GM20000 (cell line): ENCODE data around the gene ATP2B2.
A peak's percentile ranks its signal among the peaks of the same experiment; 100 is the strongest.

Source experiments
- DNase-seq: peaks from one replicate; pipeline ENCODE4 v3.0.0; 2012; ENCODE audit warnings: low spot score
- TF ChIP-seq, protein P1 (sequence below): IDR thresholded peaks from 2 replicates; pipeline ENCODE4 v1.5.1; 2012; ENCODE audit warnings: mild to moderate bottlenecking, control low read depth; ENCODE audit errors: extremely low read depth, missing control alignments

The ATP2B2 gene

GRCh38 chr3:10306156-10306555, 199.2 kb downstream of the ATP2B2 start:
- TF ChIP-seq, protein P1, sequence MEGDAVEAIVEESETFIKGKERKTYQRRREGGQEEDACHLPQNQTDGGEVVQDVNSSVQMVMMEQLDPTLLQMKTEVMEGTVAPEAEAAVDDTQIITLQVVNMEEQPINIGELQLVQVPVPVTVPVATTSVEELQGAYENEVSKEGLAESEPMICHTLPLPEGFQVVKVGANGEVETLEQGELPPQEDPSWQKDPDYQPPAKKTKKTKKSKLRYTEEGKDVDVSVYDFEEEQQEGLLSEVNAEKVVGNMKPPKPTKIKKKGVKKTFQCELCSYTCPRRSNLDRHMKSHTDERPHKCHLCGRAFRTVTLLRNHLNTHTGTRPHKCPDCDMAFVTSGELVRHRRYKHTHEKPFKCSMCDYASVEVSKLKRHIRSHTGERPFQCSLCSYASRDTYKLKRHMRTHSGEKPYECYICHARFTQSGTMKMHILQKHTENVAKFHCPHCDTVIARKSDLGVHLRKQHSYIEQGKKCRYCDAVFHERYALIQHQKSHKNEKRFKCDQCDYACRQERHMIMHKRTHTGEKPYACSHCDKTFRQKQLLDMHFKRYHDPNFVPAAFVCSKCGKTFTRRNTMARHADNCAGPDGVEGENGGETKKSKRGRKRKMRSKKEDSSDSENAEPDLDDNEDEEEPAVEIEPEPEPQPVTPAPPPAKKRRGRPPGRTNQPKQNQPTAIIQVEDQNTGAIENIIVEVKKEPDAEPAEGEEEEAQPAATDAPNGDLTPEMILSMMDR: no peak
- no peak for DNase-seq

DNA sequence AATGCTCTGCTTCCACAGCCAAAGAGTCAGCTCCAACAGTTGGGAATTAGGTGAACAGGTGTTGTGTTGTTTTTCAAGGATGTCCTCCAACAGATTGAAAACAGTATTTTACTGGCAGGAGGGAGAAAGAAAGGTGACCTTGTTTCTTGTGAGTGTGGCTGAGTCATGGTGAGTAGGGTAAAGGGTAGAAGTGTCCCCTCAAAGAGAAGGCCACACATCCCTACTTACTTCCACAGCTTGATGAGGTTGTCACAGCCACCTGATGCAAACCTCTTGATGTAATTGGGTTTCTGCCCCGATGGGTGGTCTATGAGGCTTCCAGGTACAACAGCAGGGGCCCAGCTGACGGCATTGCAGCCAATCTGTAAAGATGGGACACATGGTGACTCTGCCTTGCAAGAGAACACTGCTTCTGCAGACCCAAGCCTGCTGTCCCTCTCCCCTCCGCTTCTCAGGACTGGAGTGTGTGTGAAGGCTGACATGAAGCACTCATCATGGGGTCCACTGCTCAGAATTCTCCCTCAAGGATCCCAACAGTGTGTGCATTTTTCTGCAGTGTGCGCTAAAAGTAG, 200.0 kb downstream of the ATP2B2 start:
- TF ChIP-seq, protein P1: no peak
- no peak for DNase-seq

- no peak for DNase-seq
- TF ChIP-seq, protein P1: no peak
Observed at GRCh38 chr3:10304905-10305304, 200.5 kb downstream of the ATP2B2 start.

- TF ChIP-seq, protein P1: no peak
- DNase-seq: no peak
Observed at GRCh38 chr3:10303785-10304184, 201.6 kb downstream of the ATP2B2 start.

GRCh38 chr3:10303105-10303504, 202.3 kb downstream of the ATP2B2 start:
- TF ChIP-seq, protein P1: no peak
- no peak for DNase-seq

DNA sequence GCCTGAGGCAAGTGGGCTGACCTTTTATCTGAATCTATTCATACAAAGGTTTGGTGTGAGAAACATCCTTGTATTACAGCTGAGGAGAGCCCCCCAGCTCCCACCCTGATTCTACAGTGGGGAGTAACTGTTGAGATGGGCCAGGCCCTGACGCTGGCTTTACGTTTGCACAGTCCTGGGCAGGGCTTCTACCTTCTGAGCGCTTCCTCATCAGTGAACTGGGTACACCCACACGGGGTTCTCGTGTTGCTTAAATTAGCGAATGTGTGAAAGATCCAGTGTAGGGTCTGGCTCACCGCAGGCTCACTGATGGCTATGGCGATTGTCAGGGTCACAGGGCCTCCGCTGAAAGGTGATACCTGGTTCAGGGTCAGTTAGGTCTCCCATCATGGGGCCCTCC, 205.3 kb downstream of the ATP2B2 start:
- TF ChIP-seq, protein P1: no peak

DNA sequence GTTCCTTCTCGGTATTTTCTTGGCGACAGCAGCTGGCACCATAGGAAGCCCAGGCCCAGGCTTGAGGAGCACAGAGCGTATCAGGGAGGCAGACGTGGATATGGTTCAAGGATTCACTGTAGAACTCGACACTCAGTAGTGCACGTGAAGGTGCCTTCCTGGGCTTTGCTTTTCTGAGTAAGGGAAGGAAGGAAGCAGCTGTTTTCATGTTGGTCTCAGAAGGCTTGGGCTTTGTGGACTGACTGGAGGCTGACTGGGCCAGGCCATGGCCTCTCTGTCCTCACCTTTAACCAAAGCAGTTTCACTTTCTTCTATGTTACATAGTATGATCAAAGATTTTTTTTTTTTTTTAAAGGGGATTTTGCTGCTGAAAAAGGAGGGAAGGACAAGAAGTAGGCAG, 205.7 kb downstream of the ATP2B2 start:
- TF ChIP-seq, protein P1: no peak

More for the DNA sequence above, 205.3 kb downstream of the ATP2B2 start:
- DNase-seq: no peak

More for the DNA sequence above, 205.7 kb downstream of the ATP2B2 start:
- peak; percentile 50 for DNase-seq
